IMR-90 (cell line): ENCODE measurements around the gene GGTLC2. TPM values are rescaled to one million over a fixed set of nuclear protein-coding genes. Genes with fewer than 3 reads are reported as not detected.

Source experiments
- ATAC-seq: fragments of 200-7000 bp; cut with Tn5 transposase; 2 replicates; pipeline ENCODE4 v1.9.1; 2020; ENCODE audit warnings: low read depth, mild to moderate bottlenecking, moderate library complexity
- BruUV-seq: library from RNA; stranded (reverse); fragments of 400-500 nt; replicated peaks from 2 replicates; lab custom pipeline; 2021; lab: Mats Ljungman, UMichigan
- CTCF ChIA-PET: fragments of 300-600 bp; formaldehyde crosslinking; extraction: SDS; loops from one replicate; lab custom pipeline; 2021; ENCODE audit warnings: antibody characterized with exemption; lab: Yijun Ruan, JAX
- POLR2A ChIA-PET: fragments of 300-600 bp; sonication (Branson Sonifier 250); formaldehyde crosslinking; loops from one replicate; lab custom pipeline; 2022; ENCODE audit warnings: antibody characterized with exemption; ENCODE audit not compliant: unreplicated experiment; lab: Charles Lee
- DNase-seq: peaks from one replicate; pipeline ENCODE4 v3.0.0; 2013
- H2AFZ ChIP-seq: replicated peaks from 2 replicates; pipeline ENCODE3; 2013; ENCODE audit warnings: low read length, mild to moderate bottlenecking; ENCODE audit not compliant: poor library complexity
- H2AK5ac ChIP-seq: 2 replicates; pipeline ENCODE4 v1.6.1; 2013; ENCODE audit warnings: low read depth, low read length, inconsistent platforms
- H2AK9ac ChIP-seq: replicated peaks from 2 replicates; pipeline ENCODE3; 2013; ENCODE audit warnings: mild to moderate bottlenecking, low read depth, low read length, moderate library complexity; ENCODE audit not compliant: poor library complexity
- H2BK120ac ChIP-seq: 2 replicates; pipeline ENCODE4 v1.6.1; 2013; ENCODE audit warnings: low read depth, low read length, inconsistent platforms
- H2BK15ac ChIP-seq: 3 replicates; pipeline ENCODE4 v1.6.1; 2013; ENCODE audit warnings: low read depth, low read length, inconsistent platforms
- H2BK20ac ChIP-seq: 2 replicates; pipeline ENCODE4 v1.6.1; 2013; ENCODE audit warnings: low read depth, mild to moderate bottlenecking, inconsistent platforms, low read length, moderate library complexity
- H2BK5ac ChIP-seq: 2 replicates; pipeline ENCODE4 v1.6.1; 2013; ENCODE audit warnings: mild to moderate bottlenecking, low read depth, low read length, inconsistent platforms; ENCODE audit not compliant: poor library complexity, severe bottlenecking
- H3K14ac ChIP-seq: replicated peaks from 2 replicates; pipeline ENCODE4 v1.6.1; 2013; ENCODE audit warnings: low read depth, low read length, inconsistent platforms
- H3K18ac ChIP-seq: 2 replicates; pipeline ENCODE4 v1.6.1; 2013; ENCODE audit warnings: low read depth, low read length, control low read depth
- H3K23ac ChIP-seq: 2 replicates; pipeline ENCODE4 v1.6.1; 2013; ENCODE audit warnings: low read depth, low read length, inconsistent platforms
- H3K27ac ChIP-seq: 2 replicates; pipeline ENCODE4 v1.5.1; 2013; ENCODE audit warnings: mild to moderate bottlenecking, control low read depth, low read length; ENCODE audit not compliant: insufficient read depth
- H3K27me3 ChIP-seq: 2 replicates; pipeline ENCODE4 v1.6.1; 2013; ENCODE audit warnings: low read length; ENCODE audit not compliant: control insufficient read depth, insufficient read depth
- H3K36me3 ChIP-seq: 2 replicates; pipeline ENCODE4 v1.6.1; 2013; ENCODE audit warnings: low read length, mixed read lengths; ENCODE audit not compliant: control insufficient read depth, insufficient read depth
- H3K4ac ChIP-seq: 2 replicates; pipeline ENCODE4 v1.6.1; 2013; ENCODE audit warnings: low read depth, low read length, inconsistent platforms
- H3K4me1 ChIP-seq: 2 replicates; pipeline ENCODE4 v1.6.1; 2013; ENCODE audit warnings: low read length, mixed read lengths; ENCODE audit not compliant: control insufficient read depth, insufficient read depth
- H3K4me2 ChIP-seq: 2 replicates; pipeline ENCODE4 v1.6.1; 2013; ENCODE audit warnings: low read depth, mild to moderate bottlenecking, control low read depth, low read length, moderate library complexity
- H3K4me3 ChIP-seq: 2 replicates; pipeline ENCODE4 v1.5.1; 2013; ENCODE audit warnings: low read depth, mild to moderate bottlenecking, control low read depth, low read length, moderate library complexity; ENCODE audit not compliant: insufficient read depth
- H3K56ac ChIP-seq: 2 replicates; pipeline ENCODE4 v1.6.1; 2013; ENCODE audit warnings: low read length, inconsistent platforms; ENCODE audit not compliant: insufficient read depth; ENCODE audit errors: extremely low read depth
- H3K79me1 ChIP-seq, 2 experiments: 2 replicates each; pipeline ENCODE4 v1.6.1; 2013; ENCODE audit warnings: low read length in 2 of 2, inconsistent platforms in 1 of 2, low read depth in 1 of 2
- H3K9ac ChIP-seq: 2 replicates; pipeline ENCODE4 v1.6.1; 2013; ENCODE audit warnings: low read depth, low read length, control low read depth
- H3K9me1 ChIP-seq: 2 replicates; pipeline ENCODE4 v1.6.1; 2013; ENCODE audit warnings: low read length, inconsistent platforms; ENCODE audit not compliant: insufficient read depth
- H3K9me3 ChIP-seq: 2 replicates; pipeline ENCODE4 v1.6.1; 2013; ENCODE audit warnings: low read length; ENCODE audit not compliant: control insufficient read depth, insufficient read depth
- H4K20me1 ChIP-seq: 2 replicates; pipeline ENCODE4 v1.6.1; 2013; ENCODE audit warnings: low read length, inconsistent platforms; ENCODE audit not compliant: insufficient read depth
- H4K5ac ChIP-seq: 2 replicates; pipeline ENCODE4 v1.6.1; 2013; ENCODE audit warnings: mild to moderate bottlenecking, low read depth, low read length, control low read depth
- H4K8ac ChIP-seq, 2 experiments: 2 replicates each; pipeline ENCODE4 v1.6.1; 2013; ENCODE audit warnings: low read depth in 2 of 2, low read length in 2 of 2, control low read depth in 1 of 2, inconsistent platforms in 1 of 2
- H4K91ac ChIP-seq: 2 replicates; pipeline ENCODE4 v1.6.1; 2013; ENCODE audit warnings: low read depth, low read length, inconsistent platforms; ENCODE audit not compliant: insufficient read depth
- BHLHE40 ChIP-seq: fragments of 150-350 bp; IDR thresholded peaks from 2 replicates; pipeline ENCODE4 v1.6.1; 2016; ENCODE audit warnings: mild to moderate bottlenecking, low read depth, low read length
- CEBPB ChIP-seq: IDR thresholded peaks from 2 replicates; pipeline ENCODE4 v1.6.1; 2012; ENCODE audit warnings: low read depth, low read length, improper control_type of control experiment
- CHD1 ChIP-seq: IDR thresholded peaks from 2 replicates; pipeline ENCODE4 v1.6.1; 2012; ENCODE audit warnings: low read depth, low read length, improper control_type of control experiment
- FOS ChIP-seq: fragments of 150-350 bp; IDR thresholded peaks from 2 replicates; pipeline ENCODE4 v1.6.1; 2016; ENCODE audit warnings: low read depth, low read length
- MAFK ChIP-seq: IDR thresholded peaks from 2 replicates; pipeline ENCODE4 v1.6.1; 2012; ENCODE audit warnings: low read depth, low read length, improper control_type of control experiment
- MAZ ChIP-seq: IDR thresholded peaks from 2 replicates; pipeline ENCODE4 v1.6.1; 2012; ENCODE audit warnings: low read depth, mild to moderate bottlenecking, low read length, improper control_type of control experiment, moderate library complexity, borderline replicate concordance
- MXI1 ChIP-seq: IDR thresholded peaks from 2 replicates; pipeline ENCODE4 v1.6.1; 2012; ENCODE audit warnings: low read depth, mild to moderate bottlenecking, low read length, moderate library complexity, borderline replicate concordance
- NFE2L2 ChIP-seq: fragments of 150-350 bp; IDR thresholded peaks from 2 replicates; pipeline ENCODE4 v1.6.1; 2016; ENCODE audit warnings: low read depth, mild to moderate bottlenecking, low read length
- POLR2A ChIP-seq: IDR thresholded peaks from 2 replicates; pipeline ENCODE4 v1.6.1; 2012; ENCODE audit warnings: mild to moderate bottlenecking, low read depth, low read length
- RAD21 ChIP-seq: IDR thresholded peaks from 2 replicates; pipeline ENCODE4 v1.6.1; 2012; ENCODE audit warnings: low read length, improper control_type of control experiment
- RCOR1 ChIP-seq: IDR thresholded peaks from 2 replicates; pipeline ENCODE4 v1.6.1; 2012; ENCODE audit warnings: mild to moderate bottlenecking, low read length, improper control_type of control experiment; ENCODE audit not compliant: insufficient replicate concordance
- RFX5 ChIP-seq: IDR thresholded peaks from 2 replicates; pipeline ENCODE4 v1.8.0; 2012; ENCODE audit warnings: low read depth, mild to moderate bottlenecking, low read length, moderate library complexity
- SMC3 ChIP-seq: fragments of 150-350 bp; IDR thresholded peaks from 2 replicates; pipeline ENCODE4 v1.6.1; 2016; ENCODE audit warnings: low read depth, mild to moderate bottlenecking, antibody characterized with exemption, low read length, moderate library complexity
- WGBS, 2 experiments: methylation state at CpG; one replicate each; pipeline versions ENCODE4 v1.1.5 to v1.1.7; 2013; ENCODE audit warnings: missing lambda C conversion rate in 2 of 2; ENCODE audit not compliant: insufficient read length in 1 of 2; ENCODE audit errors: extremely low coverage in 2 of 2; 5-methylcytosine and 5-hydroxymethylcytosine counted together
- dilution Hi-C: fragments of 300-500 bp; cut with HindIII; formaldehyde crosslinking; loops from one replicate; pipeline ENCODE4 v1.14.3; 2018; ENCODE audit warnings: low sequenced_read_pairs; ENCODE audit not compliant: unreplicated experiment
- in situ Hi-C: fragments of 300-500 bp; cut with MboI; formaldehyde crosslinking; loops from 3 replicates; pipeline ENCODE4 v1.14.3; 2019; ENCODE audit warnings: low sequenced_read_pairs, inconsistent platforms, mixed read lengths
- intact Hi-C: fragments of 100-400 bp; cut with micrococcal nuclease; formaldehyde crosslinking; loops from 2 replicates; pipeline ENCODE4 v1.10.0; 2022
- polyA plus RNA-seq, 3 experiments: library from polyadenylated mRNA; depleted of rRNA; stranded (reverse); fragments of >200 nt; gene quantifications; 2 replicates each; pipeline ENCODE4 v1.2.3, GENCODE V29; 2012; ENCODE audit warnings: low replicate concordance in 1 of 3
- total RNA-seq: library from RNA; depleted of rRNA; stranded (reverse); fragments of >200 nt; gene quantifications from 2 replicates; pipeline ENCODE4 v1.2.3, GENCODE V29; 2012
- TF ChIP-seq, protein P1 (sequence below): fragments of 150-350 bp; IDR thresholded peaks from 2 replicates; pipeline ENCODE4 v1.6.1; 2017; ENCODE audit warnings: mild to moderate bottlenecking, antibody characterized with exemption, low read length, low read depth
- TF ChIP-seq, protein P2 (sequence below): fragments of 150-350 bp; IDR thresholded peaks from 2 replicates; pipeline ENCODE4 v1.6.1; 2016; ENCODE audit warnings: low read depth, mild to moderate bottlenecking, low read length, moderate library complexity, borderline replicate concordance

Gene GGTLC2
- total and polyA plus RNA-seq, 2 of the 4 experiments (the other 2 are of a cell fraction): 0.09 TPM; not detected in 1

GRCh38 chr22:22691055-22691454 is 46.6 kb downstream of the GGTLC2 start:
- Histone ChIP-seq H4K5ac (no peak overlapping the region), H3K36me3 (no peaks in the 10 kb centered on the region), H3K9me1 (no peaks in the 10 kb centered on the region; the same call in 1 of the 2 replicates), H2BK120ac (no peak overlapping the region), H2AK9ac (no peak overlapping the region), H3K4ac (no peak overlapping the region), H3K79me1 (no peaks in the 10 kb centered on the region), H2BK5ac (no peak overlapping the region), H2BK15ac (no peak overlapping the region), H3K4me2 (no peak overlapping the region), H3K18ac (no peak overlapping the region), H4K20me1 (no peaks in the 10 kb centered on the region), H4K91ac (no peak overlapping the region), H3K27ac (no peak overlapping the region), H3K14ac (no peak overlapping the region), H2BK20ac (no peak overlapping the region), H3K56ac (no peak overlapping the region), H2AK5ac (no peak overlapping the region), H3K27me3 (no peaks in the 10 kb centered on the region; the same call in none of the 2 replicates), H3K9me3 (no peaks in the 10 kb centered on the region), H3K4me1 (peaks cover 5% of the 10 kb centered on the region), H3K9ac (no peak overlapping the region), H3K4me3 (no peak overlapping the region), H3K23ac (no peak overlapping the region), H4K8ac (no peak overlapping the region), H2AFZ (no peak overlapping the region)
- no TSS peak for BruUV-seq
- no peak for DNase-seq
- ChIA-PET POLR2A (no interaction called here), CTCF (no interaction called here)
- in situ Hi-C loops: no loop called here
- intact Hi-C loops: no loop called here
- dilution Hi-C loops: no loop called here
- 58% methylated on average over 3 of the region's 5 CpGs; no CpG with 5 or more reads in 1 of the 2 experiments for WGBS, 2 experiments
- TF ChIP-seq, protein P1, sequence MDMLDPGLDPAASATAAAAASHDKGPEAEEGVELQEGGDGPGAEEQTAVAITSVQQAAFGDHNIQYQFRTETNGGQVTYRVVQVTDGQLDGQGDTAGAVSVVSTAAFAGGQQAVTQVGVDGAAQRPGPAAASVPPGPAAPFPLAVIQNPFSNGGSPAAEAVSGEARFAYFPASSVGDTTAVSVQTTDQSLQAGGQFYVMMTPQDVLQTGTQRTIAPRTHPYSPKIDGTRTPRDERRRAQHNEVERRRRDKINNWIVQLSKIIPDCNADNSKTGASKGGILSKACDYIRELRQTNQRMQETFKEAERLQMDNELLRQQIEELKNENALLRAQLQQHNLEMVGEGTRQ: no peak
- TF ChIP-seq RCOR1: no peak
- TF ChIP-seq BHLHE40: no peak
- no peak for TF ChIP-seq RAD21
- no peak for TF ChIP-seq MAFK
- no peak for TF ChIP-seq FOS
- TF ChIP-seq NFE2L2: no peak
- TF ChIP-seq MXI1: no peak
- TF ChIP-seq, protein P2, sequence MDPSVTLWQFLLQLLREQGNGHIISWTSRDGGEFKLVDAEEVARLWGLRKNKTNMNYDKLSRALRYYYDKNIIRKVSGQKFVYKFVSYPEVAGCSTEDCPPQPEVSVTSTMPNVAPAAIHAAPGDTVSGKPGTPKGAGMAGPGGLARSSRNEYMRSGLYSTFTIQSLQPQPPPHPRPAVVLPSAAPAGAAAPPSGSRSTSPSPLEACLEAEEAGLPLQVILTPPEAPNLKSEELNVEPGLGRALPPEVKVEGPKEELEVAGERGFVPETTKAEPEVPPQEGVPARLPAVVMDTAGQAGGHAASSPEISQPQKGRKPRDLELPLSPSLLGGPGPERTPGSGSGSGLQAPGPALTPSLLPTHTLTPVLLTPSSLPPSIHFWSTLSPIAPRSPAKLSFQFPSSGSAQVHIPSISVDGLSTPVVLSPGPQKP: no peak
- TF ChIP-seq CEBPB: no peak
- no peak for TF ChIP-seq MAZ
- TF ChIP-seq SMC3: no peak
- TF ChIP-seq CHD1: no peak
- no peak for TF ChIP-seq POLR2A
- no peak for TF ChIP-seq RFX5
- no peak for ATAC-seq
